Nephron (organoid): ENCODE results near the gene ZNF48.

ENCODE experiments used
- H3K27ac Mint-ChIP-seq, 3 experiments: 2 replicates each; pipeline ENCODE4 v1.8.0; 2020; ENCODE audit warnings: mixed read lengths in 3 of 3, mild to moderate bottlenecking in 2 of 3, moderate library complexity in 1 of 3
- H3K27me3 Mint-ChIP-seq: 2 replicates; pipeline ENCODE4 v1.8.0; 2021; ENCODE audit warnings: low read depth, mild to moderate bottlenecking, moderate library complexity, mixed read lengths
- H3K36me3 Mint-ChIP-seq: 2 replicates; pipeline ENCODE4 v1.8.0; 2020; ENCODE audit warnings: low read depth, mixed read lengths
- H3K4me1 Mint-ChIP-seq: 2 replicates; pipeline ENCODE4 v1.8.0; 2020; ENCODE audit warnings: mixed read lengths
- H3K4me3 Mint-ChIP-seq, 3 experiments: 2 replicates each; pipeline ENCODE4 v1.8.0; 2020; ENCODE audit warnings: mild to moderate bottlenecking in 3 of 3, mixed read lengths in 3 of 3, moderate library complexity in 2 of 3
- H3K9me3 Mint-ChIP-seq: 2 replicates; pipeline ENCODE4 v1.8.0; 2020; ENCODE audit warnings: mixed read lengths
- TF ChIP-seq, protein P1 (sequence below), 3 experiments: fragments of 200-600 bp; sonication (generic); IDR thresholded peaks; one replicate each; pipeline ENCODE4 v1.5.0; 2021; ENCODE audit warnings: antibody characterized with exemption in 3 of 3; ENCODE audit not compliant: unreplicated experiment in 3 of 3

The ZNF48 gene

DNA sequence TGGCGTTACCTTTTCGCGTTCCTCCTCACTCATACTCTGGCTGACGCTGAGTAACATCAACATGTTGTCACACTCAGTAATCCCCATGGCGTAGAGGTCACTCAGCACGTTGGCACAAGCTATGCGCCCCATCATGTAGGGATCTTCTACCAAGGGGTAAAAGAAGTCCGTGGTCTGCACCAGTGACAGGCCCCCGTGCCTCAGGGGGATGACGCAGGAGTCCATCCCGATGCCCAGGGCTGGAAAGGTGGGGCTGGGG lies 49.9 kb downstream of the ZNF48 start:
- peaks cover 17% of the 10 kb centered on the region for H3K4me1 Mint-ChIP-seq
- H3K36me3 Mint-ChIP-seq = peaks cover 30% of the 10 kb centered on the region
- TF ChIP-seq, protein P1, sequence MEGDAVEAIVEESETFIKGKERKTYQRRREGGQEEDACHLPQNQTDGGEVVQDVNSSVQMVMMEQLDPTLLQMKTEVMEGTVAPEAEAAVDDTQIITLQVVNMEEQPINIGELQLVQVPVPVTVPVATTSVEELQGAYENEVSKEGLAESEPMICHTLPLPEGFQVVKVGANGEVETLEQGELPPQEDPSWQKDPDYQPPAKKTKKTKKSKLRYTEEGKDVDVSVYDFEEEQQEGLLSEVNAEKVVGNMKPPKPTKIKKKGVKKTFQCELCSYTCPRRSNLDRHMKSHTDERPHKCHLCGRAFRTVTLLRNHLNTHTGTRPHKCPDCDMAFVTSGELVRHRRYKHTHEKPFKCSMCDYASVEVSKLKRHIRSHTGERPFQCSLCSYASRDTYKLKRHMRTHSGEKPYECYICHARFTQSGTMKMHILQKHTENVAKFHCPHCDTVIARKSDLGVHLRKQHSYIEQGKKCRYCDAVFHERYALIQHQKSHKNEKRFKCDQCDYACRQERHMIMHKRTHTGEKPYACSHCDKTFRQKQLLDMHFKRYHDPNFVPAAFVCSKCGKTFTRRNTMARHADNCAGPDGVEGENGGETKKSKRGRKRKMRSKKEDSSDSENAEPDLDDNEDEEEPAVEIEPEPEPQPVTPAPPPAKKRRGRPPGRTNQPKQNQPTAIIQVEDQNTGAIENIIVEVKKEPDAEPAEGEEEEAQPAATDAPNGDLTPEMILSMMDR (IDR thresholded peaks at IDR 0.05; ENCODE audit: unreplicated experiment in 3 of 3) = no peak
- H3K9me3 Mint-ChIP-seq = peaks cover 5% of the 10 kb centered on the region
- peaks cover 7% of the 10 kb centered on the region for H3K27me3 Mint-ChIP-seq
- H3K4me3 Mint-ChIP-seq = peak overlapping the region; percentile 87 to 94 (median 88)
- H3K27ac Mint-ChIP-seq = peak overlapping the region; percentile 81 to 89 (median 85)

DNA sequence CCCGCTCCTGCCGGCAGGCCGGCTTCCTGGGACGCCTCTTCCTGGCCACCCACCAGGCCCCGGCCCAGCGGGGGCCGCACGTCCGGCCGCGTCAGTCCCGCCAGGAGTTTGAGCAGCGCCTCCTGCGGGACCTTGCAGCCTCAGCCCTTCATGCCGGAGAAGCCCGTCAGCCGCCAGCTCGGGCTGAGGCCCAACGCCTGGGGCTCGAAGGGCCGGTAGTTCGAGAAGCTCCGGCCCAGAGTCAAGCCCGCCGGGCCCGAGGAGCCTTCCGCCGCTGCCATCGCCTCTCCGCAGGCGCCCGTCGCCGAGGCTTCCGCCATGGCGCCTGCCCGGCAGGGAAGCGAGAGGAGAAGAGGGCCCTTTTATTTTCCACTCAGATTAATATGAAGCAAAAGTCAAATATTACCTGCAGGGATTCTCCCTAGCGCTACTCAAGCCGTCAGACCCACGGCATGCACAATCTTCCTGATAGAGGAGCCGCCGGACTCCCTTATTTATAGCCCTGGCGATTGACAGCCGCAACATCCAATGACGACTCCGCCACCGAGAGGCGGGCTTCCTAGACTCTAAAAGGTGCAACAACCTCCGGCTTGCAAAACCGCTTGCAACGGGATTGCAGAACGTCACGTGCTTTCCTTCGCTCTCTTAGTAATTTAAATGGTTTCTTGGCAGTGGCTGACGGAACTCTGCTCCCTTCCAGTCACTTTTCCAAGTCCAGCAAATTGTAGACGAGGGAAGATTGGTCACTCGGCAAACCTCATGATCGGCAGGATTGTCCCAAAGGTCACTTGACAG lies 50.4 kb downstream of the ZNF48 start, which contains the start of gene SEPHS2:
SEPHS2 (minus strand) TSS at position 467 of the 795 bp plus-strand sequence; CDS start at position 320, 147 bp downstream.
- Mint-ChIP-seq H3K27me3 (peaks cover 7% of the 10 kb centered on the region), H3K4me1 (peaks cover 17% of the 10 kb centered on the region)
- TF ChIP-seq, protein P1 (IDR thresholded peaks at IDR 0.05; ENCODE audit: unreplicated experiment in 3 of 3) = peak; percentile 15 to 50 (median 40)

DNA sequence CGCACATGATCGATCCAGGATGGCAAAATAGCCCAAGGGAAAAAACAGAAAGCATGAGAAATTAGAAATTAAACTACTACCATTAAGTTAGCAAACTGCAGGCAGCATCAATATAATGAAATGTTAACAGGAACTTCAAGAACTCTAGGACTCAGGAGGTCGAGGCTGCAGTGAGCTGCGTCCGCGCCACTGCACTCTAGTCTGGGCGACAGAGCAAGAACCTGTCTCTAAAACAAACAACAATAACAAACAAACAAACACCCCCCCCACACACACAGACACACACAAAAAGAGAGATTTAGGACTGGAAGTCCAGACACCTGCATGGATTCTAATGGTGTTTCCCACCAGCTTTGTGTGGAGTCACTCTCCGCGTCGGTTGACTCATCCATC lies 51.0 kb downstream of the ZNF48 start:
- H3K9me3 Mint-ChIP-seq = peaks cover 5% of the 10 kb centered on the region
- TF ChIP-seq, protein P1 (IDR thresholded peaks at IDR 0.05; ENCODE audit: unreplicated experiment in 3 of 3) = no peak

More for the DNA sequence above, 50.4 kb downstream of the ZNF48 start, which contains the start of gene SEPHS2:
- peak within 1 kb of the TSS; percentile 89 to 97 (median 97) for H3K27ac Mint-ChIP-seq
- H3K9me3 Mint-ChIP-seq = peaks cover 5% of the 10 kb centered on the region
- peaks cover 30% of the 10 kb centered on the region for H3K36me3 Mint-ChIP-seq
- H3K4me3 Mint-ChIP-seq = peak within 1 kb of the TSS; percentile 92 to 95 (median 94)

DNA sequence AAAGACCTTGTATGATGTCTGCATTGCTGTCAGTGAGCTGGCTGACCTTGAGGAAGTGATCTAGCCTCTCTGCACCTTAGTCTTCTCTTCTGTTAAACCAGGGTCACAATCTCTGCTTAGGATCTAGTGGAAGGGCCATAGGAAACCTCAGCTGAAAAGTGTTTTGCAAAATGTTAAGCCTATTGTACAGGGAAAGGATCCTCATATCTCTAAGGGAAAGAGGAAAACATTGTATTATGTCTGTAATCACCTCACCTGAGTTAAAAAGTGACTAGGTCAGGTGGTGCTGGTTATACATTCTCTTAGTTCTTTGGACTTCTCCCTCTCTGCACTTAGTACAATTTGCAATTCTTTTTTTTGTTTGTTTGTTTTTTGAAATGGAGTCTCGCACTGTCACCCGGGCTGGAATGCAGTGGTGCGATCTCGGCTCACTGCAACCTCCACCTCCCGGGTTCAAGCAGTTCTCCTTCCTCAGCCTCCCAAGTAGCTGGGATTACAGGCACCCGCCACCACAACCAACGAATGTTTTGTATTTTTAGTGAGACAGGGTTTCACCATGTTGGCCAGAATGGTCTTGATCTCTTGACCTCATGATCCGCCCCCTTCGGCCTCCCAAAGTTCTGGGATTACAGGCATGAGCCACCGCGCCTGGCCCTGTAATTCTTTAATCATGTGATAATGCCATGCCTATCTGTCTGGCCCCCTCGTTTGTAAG lies 52.4 kb downstream of the ZNF48 start:
- Mint-ChIP-seq H3K9me3 (peaks cover 5% of the 10 kb centered on the region), H3K27ac (peak overlapping the region; percentile 95 to 97 (median 97)), H3K4me3 (peak overlapping the region; percentile 44 to 67 (median 58)), H3K36me3 (peaks cover 26% of the 10 kb centered on the region), H3K4me1 (peaks cover 17% of the 10 kb centered on the region), H3K27me3 (peaks cover 7% of the 10 kb centered on the region)
- TF ChIP-seq, protein P1 (IDR thresholded peaks at IDR 0.05; ENCODE audit: unreplicated experiment in 3 of 3) = no peak

More for the DNA sequence above, 51.0 kb downstream of the ZNF48 start:
- Mint-ChIP-seq H3K4me1 (peaks cover 17% of the 10 kb centered on the region), H3K27ac (peak overlapping the region; percentile 89 to 97 (median 97)), H3K36me3 (peaks cover 30% of the 10 kb centered on the region), H3K4me3 (peak overlapping the region; percentile 92 to 95 (median 94)), H3K27me3 (peaks cover 7% of the 10 kb centered on the region)

DNA sequence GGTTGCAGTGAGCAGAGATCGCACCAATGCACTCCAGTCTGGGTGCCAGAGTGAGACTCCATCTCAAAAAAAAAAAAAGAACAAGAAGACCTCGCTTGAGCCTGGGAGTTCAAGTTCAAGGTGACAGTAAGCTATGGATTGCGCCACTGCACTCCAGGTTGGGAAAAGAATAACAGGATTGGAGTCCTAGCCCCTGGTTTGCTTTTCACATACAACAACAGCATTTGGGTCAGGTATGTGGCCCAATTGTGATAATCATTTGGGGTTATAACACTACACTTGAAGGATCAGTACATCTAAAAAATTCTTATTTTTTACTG lies 53.9 kb downstream of the ZNF48 start:
- H3K36me3 Mint-ChIP-seq = peaks cover 14% of the 10 kb centered on the region
- H3K27ac Mint-ChIP-seq = no peak overlapping the region
- peaks cover 13% of the 10 kb centered on the region for H3K4me1 Mint-ChIP-seq
- peaks cover 2% of the 10 kb centered on the region for H3K9me3 Mint-ChIP-seq
- H3K4me3 Mint-ChIP-seq = no peak overlapping the region
- TF ChIP-seq, protein P1 (IDR thresholded peaks at IDR 0.05; ENCODE audit: unreplicated experiment in 3 of 3) = no peak
- H3K27me3 Mint-ChIP-seq = peaks cover 7% of the 10 kb centered on the region
